Measurements from ENCODE around the gene SOD1.

DNA sequence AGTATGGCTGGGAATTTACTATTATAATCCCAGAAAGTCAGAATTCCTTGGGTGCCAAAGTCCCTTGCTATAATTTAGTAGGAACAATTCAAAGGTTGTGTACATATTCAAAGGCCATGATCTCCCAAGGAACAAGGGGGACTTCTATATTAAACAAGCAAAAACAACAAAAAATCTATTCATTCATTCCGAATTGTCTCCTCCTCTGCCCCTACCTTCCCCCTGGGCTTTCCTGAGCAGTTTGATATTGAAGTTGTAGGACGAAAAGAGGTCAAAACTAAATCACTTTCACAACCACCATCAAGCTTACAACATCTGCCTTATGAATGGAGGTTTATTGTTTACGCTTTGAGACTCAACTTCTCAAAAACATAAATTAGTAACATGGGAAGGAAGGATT, 35.3 kb upstream of the SOD1 start:
- TF ChIP-seq, protein P1, sequence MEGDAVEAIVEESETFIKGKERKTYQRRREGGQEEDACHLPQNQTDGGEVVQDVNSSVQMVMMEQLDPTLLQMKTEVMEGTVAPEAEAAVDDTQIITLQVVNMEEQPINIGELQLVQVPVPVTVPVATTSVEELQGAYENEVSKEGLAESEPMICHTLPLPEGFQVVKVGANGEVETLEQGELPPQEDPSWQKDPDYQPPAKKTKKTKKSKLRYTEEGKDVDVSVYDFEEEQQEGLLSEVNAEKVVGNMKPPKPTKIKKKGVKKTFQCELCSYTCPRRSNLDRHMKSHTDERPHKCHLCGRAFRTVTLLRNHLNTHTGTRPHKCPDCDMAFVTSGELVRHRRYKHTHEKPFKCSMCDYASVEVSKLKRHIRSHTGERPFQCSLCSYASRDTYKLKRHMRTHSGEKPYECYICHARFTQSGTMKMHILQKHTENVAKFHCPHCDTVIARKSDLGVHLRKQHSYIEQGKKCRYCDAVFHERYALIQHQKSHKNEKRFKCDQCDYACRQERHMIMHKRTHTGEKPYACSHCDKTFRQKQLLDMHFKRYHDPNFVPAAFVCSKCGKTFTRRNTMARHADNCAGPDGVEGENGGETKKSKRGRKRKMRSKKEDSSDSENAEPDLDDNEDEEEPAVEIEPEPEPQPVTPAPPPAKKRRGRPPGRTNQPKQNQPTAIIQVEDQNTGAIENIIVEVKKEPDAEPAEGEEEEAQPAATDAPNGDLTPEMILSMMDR (IDR thresholded peaks at IDR 0.05), result no peak
- TF ChIP-seq POLR2AphosphoS5 (IDR thresholded peaks at IDR 0.05) (no peak), POLR2A (IDR thresholded peaks at IDR 0.05) (no peak), EP300 (IDR thresholded peaks at IDR 0.05) (no peak)
